ENCODE data around the gene XPO4.

- TF ChIP-seq CTCF (IDR thresholded peaks at IDR 0.05) (no peak), POLR2A (IDR thresholded peaks at IDR 0.05) (no peak)
Measured at GRCh38 chr13:20869540-20869939, 33.0 kb downstream of the XPO4 start.

Measured in body of pancreas (tissue), 4 donors.